ENCODE measurements around the gene OR2L3. TPM values are rescaled to one million over a fixed set of nuclear protein-coding genes. Genes with fewer than 3 reads are reported as not detected.

OR2L3 gene
- polyA plus RNA-seq, 1 donor from 2014 or later, result 0.27 TPM

GRCh38 chr1:248047008-248047407 lies 372 bp downstream of the OR2L3 start:
- Histone ChIP-seq H3K4me2 (ENCODE audit: low read length) (no peak overlapping the region), H3F3A (ENCODE audit: insufficient read depth, low read length, poor library complexity, severe bottlenecking) (no peaks in the 10 kb centered on the region), H3K4me3 (ENCODE audit: low read length) (no peak overlapping the region), H3K9me3 (ENCODE audit: low read length) (no peaks in the 10 kb centered on the region), H2AFZ (ENCODE audit: low read depth, low read length) (no peak overlapping the region), H3K27me3 (ENCODE audit: insufficient read depth, low read depth, low read length) (no peaks in the 10 kb centered on the region), H3K9me2 (ENCODE audit: insufficient read depth, low read length) (no peaks in the 10 kb centered on the region), H3K79me2 (replicated peaks; ENCODE audit: insufficient read depth, low read length) (no peaks in the 10 kb centered on the region), H3K27ac (ENCODE audit: low read length) (no peak overlapping the region), H3K36me3 (ENCODE audit: insufficient read depth, low read length) (no peaks in the 10 kb centered on the region), H3K9ac (ENCODE audit: low read length) (no peak overlapping the region), H4K20me1 (ENCODE audit: insufficient read depth) (no peaks in the 10 kb centered on the region)
- no peak for TF ChIP-seq POLR2AphosphoS5 (IDR thresholded peaks at IDR 0.05)
- no peak for TF ChIP-seq MXI1 (conservative IDR thresholded peaks at IDR 0.05; ENCODE audit: poor library complexity, severe bottlenecking)
- TF ChIP-seq CTCF (IDR thresholded peaks at IDR 0.05; ENCODE audit: poor library complexity, severe bottlenecking), result no peak
- no peak for TF ChIP-seq EP300 (conservative IDR thresholded peaks at IDR 0.05; ENCODE audit: poor library complexity, severe bottlenecking)
- no peak for TF ChIP-seq REST (IDR thresholded peaks at IDR 0.05; ENCODE audit: borderline replicate concordance)

GRCh38 chr1:248054671-248055070 lies 8.0 kb downstream of the OR2L3 start:
- Histone ChIP-seq H3K4me2 (ENCODE audit: low read length) (no peak overlapping the region), H2AFZ (ENCODE audit: low read depth, low read length) (no peak overlapping the region), H4K20me1 (ENCODE audit: insufficient read depth) (no peaks in the 10 kb centered on the region), H3K9me2 (ENCODE audit: insufficient read depth, low read length) (no peaks in the 10 kb centered on the region), H3K9me3 (ENCODE audit: low read length) (no peaks in the 10 kb centered on the region), H3K36me3 (ENCODE audit: insufficient read depth, low read length) (no peaks in the 10 kb centered on the region), H3K27me3 (ENCODE audit: insufficient read depth, low read depth, low read length) (no peaks in the 10 kb centered on the region), H3K9ac (ENCODE audit: low read length) (no peak overlapping the region), H3F3A (ENCODE audit: insufficient read depth, low read length, poor library complexity, severe bottlenecking) (no peaks in the 10 kb centered on the region), H3K27ac (ENCODE audit: low read length) (no peak overlapping the region), H3K4me3 (ENCODE audit: low read length) (no peak overlapping the region), H3K79me2 (replicated peaks; ENCODE audit: insufficient read depth, low read length) (no peaks in the 10 kb centered on the region)
- TF ChIP-seq EP300 (conservative IDR thresholded peaks at IDR 0.05; ENCODE audit: poor library complexity, severe bottlenecking), result no peak
- no peak for TF ChIP-seq POLR2AphosphoS5 (IDR thresholded peaks at IDR 0.05)
- no peak for TF ChIP-seq RAD21 (conservative IDR thresholded peaks at IDR 0.05)
- no peak for TF ChIP-seq MXI1 (conservative IDR thresholded peaks at IDR 0.05; ENCODE audit: poor library complexity, severe bottlenecking)
- TF ChIP-seq EZH2 (IDR thresholded peaks at IDR 0.05; ENCODE audit: borderline replicate concordance, insufficient read depth, low read length, poor library complexity, severe bottlenecking), result no peak
- TF ChIP-seq SMC3 (conservative IDR thresholded peaks at IDR 0.05; ENCODE audit: poor library complexity), result no peak
- TF ChIP-seq CTCF (IDR thresholded peaks at IDR 0.05; ENCODE audit: poor library complexity, severe bottlenecking), result no peak
- TF ChIP-seq TAF1 (IDR thresholded peaks at IDR 0.05; ENCODE audit: low read depth), result no peak
- TF ChIP-seq REST (IDR thresholded peaks at IDR 0.05; ENCODE audit: borderline replicate concordance), result no peak
